CD4-positive, alpha-beta T cell treated with Interferon alpha-2 for 1 hour (primary cell): ENCODE results near the gene FBXW7.

Experiments
- DNase-seq, 2 donors: peaks; one replicate each; pipeline ENCODE4 v3.0.0-alpha.2; 2020 to 2022

Gene FBXW7

GRCh38 chr4:152322656-152323055 lies 213.2 kb downstream of the FBXW7 start:
- no peak for DNase-seq

GRCh38 chr4:152321923-152322322 lies 214.0 kb downstream of the FBXW7 start:
- DNase-seq = no peak

- DNase-seq = no peak
Observed at GRCh38 chr4:152321398-152321797, 214.5 kb downstream of the FBXW7 start.

- no peak for DNase-seq
Observed at GRCh38 chr4:152316969-152317368, 218.9 kb downstream of the FBXW7 start.

GRCh38 chr4:152310257-152310656 lies 225.6 kb downstream of the FBXW7 start:
- DNase-seq = no peak

- no peak for DNase-seq
Observed at GRCh38 chr4:152309418-152309817, 226.5 kb downstream of the FBXW7 start.

- DNase-seq = no peak
Observed at GRCh38 chr4:152308951-152309350, 226.9 kb downstream of the FBXW7 start.

GRCh38 chr4:152307669-152308068 lies 228.2 kb downstream of the FBXW7 start:
- no peak for DNase-seq

GRCh38 chr4:152306541-152306940 lies 229.4 kb downstream of the FBXW7 start:
- no peak for DNase-seq

- no peak for DNase-seq
Observed at GRCh38 chr4:152304220-152304619, 231.7 kb downstream of the FBXW7 start.

- no peak for DNase-seq
Observed at GRCh38 chr4:152301381-152301780, 234.5 kb downstream of the FBXW7 start.

- DNase-seq = no peak
Observed at GRCh38 chr4:152299553-152299952, 236.3 kb downstream of the FBXW7 start.

GRCh38 chr4:152296386-152296785 lies 239.5 kb downstream of the FBXW7 start:
- no peak for DNase-seq

GRCh38 chr4:152294765-152295164 lies 241.1 kb downstream of the FBXW7 start:
- no peak for DNase-seq

- DNase-seq = no peak
Observed at GRCh38 chr4:152294331-152294730, 241.6 kb downstream of the FBXW7 start.

- DNase-seq = no peak
Observed at GRCh38 chr4:152293527-152293926, 242.4 kb downstream of the FBXW7 start.

- DNase-seq = no peak
Observed at GRCh38 chr4:152290366-152290921, 245.4 kb downstream of the FBXW7 start.

GRCh38 chr4:152289941-152290340 lies 246.0 kb downstream of the FBXW7 start:
- no peak for DNase-seq

- DNase-seq = no peak
Observed at GRCh38 chr4:152289541-152289940, 246.4 kb downstream of the FBXW7 start.

GRCh38 chr4:152283801-152284470 lies 252.0 kb downstream of the FBXW7 start:
- DNase-seq = no peak

- peak in 1 of 2 donors; percentile 25 for DNase-seq
Observed at GRCh38 chr4:152281822-152282221, 254.1 kb downstream of the FBXW7 start.

GRCh38 chr4:152281211-152281610 lies 254.7 kb downstream of the FBXW7 start:
- no peak for DNase-seq

GRCh38 chr4:152279234-152279566 lies 256.7 kb downstream of the FBXW7 start:
- no peak for DNase-seq

- DNase-seq = no peak
Observed at GRCh38 chr4:152278505-152279233, 257.2 kb downstream of the FBXW7 start.

- DNase-seq = no peak
Observed at GRCh38 chr4:152278172-152278504, 257.8 kb downstream of the FBXW7 start.
